HG03060 (cell line): ENCODE measurements around the gene ANKRD26.
A peak's percentile ranks its signal among the peaks of the same experiment; 100 is the strongest.

Experiments
- ATAC-seq: cut with Tn5 transposase; IDR thresholded peaks from one replicate; pipeline ENCODE4 v1.9.1; 2021; ENCODE audit warnings: low read depth, moderate number of reproducible peaks; ENCODE audit not compliant: unreplicated experiment

ANKRD26 gene

DNA sequence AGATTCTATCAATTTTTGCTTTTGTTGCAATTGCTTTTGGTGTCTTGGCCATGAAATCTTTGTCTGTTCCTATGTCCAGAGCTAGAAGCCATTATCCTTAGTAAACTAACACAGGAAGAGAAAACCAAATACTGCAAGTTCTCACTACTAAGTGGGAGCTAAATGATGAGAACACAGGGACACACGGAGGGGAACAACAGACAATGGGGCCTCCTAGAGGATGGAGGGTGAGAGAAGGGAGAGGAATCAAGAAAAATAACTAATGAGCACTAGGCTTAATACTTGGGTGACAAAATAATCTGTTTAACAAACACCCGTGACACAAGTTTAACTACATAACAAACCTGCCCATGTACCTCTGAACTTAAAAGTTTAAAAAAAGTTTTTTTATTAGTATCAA is 78.2 kb downstream of the ANKRD26 start:
- no peak for ATAC-seq

DNA sequence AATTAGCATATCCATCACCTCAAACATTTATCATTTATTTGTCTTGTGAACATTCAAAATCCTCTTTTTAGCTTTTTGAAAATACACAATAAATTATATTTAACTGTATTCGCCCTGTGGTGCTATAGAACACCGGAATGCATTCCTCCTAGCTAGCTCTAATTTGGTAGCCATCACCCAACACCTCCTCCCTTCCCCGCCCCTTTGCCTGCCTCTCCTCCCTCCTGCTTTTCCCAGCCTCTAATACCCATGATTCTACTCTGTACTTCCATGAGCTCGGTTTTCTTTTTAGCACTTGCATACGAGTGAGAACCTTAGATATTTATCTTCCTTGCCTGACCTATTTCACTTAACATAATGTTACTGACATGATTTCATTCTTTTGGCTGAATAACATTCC is 80.1 kb downstream of the ANKRD26 start:
- ATAC-seq = no peak

- no peak for ATAC-seq
Observed at GRCh38 chr10:27019827-27020226, 80.5 kb downstream of the ANKRD26 start.

GRCh38 chr10:26997610-26998009 is 102.7 kb downstream of the ANKRD26 start:
- no peak for ATAC-seq

DNA sequence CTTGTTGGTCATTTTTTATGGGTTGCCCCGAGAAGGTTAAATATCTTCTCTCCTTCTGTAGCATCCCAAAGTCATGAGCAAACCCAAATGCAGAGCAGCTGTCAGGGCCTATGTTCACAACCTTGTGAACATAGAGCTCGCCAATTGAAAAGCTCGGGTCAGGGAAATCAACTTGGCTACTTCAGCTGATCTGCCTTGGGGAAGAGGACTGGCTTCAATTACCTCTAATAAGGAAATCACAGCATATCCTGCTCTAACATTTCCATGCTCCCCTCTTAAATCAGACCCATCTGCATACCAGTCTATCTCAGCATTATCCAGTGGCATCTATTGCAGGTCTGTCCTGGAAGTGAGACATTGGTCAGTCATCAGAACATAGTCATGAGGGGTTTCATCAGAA is 105.6 kb downstream of the ANKRD26 start:
- ATAC-seq = no peak

DNA sequence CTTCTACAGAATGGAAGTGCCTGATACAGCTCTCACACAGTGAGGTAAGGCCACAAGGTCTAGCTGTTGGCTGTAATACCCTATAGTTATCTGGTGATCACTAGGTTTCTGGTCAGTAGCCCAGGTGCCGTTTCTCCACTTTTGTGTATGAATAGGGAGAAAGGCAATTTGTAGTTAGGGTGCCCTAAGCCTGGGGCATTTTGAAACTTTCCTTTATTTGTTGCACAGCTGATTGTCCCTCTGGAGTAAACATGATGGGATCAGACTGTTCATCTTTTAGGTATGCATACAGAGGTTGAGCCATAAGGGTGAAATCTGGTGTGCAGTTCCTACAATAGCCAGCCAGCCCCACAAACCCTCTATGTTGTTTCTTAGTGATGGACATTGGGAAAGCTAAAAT is 112.4 kb downstream of the ANKRD26 start:
- ATAC-seq = no peak

DNA sequence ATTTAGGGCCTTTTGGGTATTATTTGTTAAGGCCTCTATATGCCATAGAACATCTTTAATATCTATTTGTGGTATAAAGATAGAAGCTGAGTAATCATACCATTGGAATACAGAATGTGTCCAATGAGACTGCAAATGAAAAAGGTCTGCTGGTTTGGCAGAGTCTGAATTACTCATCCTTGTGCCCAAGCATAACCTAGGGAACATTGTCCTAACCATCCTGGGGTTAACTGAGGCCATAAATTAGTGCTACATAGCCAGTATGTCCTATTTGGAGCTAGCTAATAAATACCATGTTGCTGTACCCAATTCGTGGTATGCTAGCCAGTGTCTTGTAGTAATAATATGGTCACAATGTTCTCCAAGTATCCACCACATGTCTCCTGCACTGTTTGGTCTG is 117.1 kb downstream of the ANKRD26 start:
- ATAC-seq = no peak

DNA sequence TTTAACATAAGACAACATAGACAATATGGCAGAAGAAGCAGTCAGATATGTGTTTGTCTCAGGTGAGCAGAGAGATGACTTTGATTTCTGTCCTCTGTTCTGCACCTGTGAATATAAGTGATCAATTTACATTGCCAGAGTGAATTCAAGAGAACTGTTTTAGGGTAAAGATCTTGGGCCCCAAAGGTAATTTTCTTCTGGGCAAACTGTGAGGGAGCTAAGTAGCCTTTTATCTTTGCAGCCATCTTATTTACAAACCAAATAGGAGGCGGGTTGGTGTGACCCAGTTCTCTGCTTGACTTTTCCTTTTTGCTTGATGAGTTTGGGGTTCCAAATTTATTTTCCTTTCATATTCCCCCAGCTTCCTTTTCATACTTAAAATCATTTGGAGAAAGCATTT is 118.2 kb downstream of the ANKRD26 start:
- ATAC-seq = no peak

DNA sequence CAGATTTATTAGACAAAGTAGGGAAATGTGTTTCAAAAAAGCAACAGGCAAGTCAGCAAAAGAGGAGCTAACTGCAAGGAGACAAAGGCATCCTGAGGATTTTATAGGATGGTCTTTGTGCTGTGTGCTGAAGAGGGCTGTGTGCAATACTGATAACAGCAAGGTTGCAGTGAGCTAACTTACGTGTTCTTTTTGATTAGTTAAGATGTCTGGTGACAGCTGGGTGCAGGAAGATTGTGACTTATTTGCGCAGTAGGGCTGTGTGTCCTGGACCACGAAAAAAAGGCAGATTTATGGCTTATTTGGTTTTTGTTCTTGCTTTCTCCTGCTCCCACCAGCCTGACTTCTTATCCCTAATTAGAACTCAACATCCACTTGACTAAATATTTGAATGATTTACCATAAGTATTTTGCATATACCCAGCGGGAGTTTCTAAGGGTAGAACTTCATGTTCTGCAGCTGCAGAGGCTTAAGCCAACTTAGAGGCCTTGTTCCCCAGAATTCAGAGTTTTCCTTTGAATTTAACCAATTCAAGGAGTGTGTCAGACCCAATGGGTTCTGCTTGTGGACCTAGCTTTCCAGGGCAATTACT is 119.0 kb downstream of the ANKRD26 start:
- ATAC-seq = no peak

- no peak for ATAC-seq
Observed at GRCh38 chr10:26978519-26978918, 121.8 kb downstream of the ANKRD26 start.

DNA sequence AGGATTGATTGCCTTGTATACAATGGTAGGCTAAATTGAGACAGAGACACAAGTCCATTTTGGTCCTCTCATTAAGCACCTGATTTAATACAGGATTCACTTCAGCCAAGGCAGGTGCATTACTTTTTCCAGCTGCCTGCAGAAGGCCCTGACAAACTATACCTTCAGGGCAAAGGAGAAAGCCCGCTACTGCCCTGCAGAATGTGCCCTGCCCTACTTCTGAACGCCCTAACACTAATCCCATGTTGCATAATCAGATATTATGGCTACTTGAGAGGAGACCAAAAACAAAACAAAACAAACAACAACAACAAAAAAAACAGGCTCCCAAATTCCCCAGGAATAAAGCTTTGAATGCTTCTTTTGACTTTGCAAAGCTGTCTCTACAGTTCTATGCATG is 122.7 kb downstream of the ANKRD26 start:
- no peak for ATAC-seq

GRCh38 chr10:26970667-26971066 is 129.6 kb downstream of the ANKRD26 start:
- no peak for ATAC-seq

GRCh38 chr10:26969145-26969926 is 131.0 kb downstream of the ANKRD26 start:
- ATAC-seq = peak; percentile 72

- no peak for ATAC-seq
Observed at GRCh38 chr10:26962835-26963234, 137.5 kb downstream of the ANKRD26 start.

GRCh38 chr10:26960308-26960707 is 140.0 kb downstream of the ANKRD26 start:
- no peak for ATAC-seq

GRCh38 chr10:26959841-26960240 is 140.5 kb downstream of the ANKRD26 start:
- ATAC-seq = no peak
